EL (cell line): ENCODE results near the gene C1orf216.
"Not testable (repeated sequence)": the region's sequence is repeated elsewhere in the genome, so short reads cannot be mapped to it uniquely, and the experiment has no call there.

Source experiments
- DNase-seq: peaks from one replicate; pipeline ENCODE4 v3.0.0-alpha.2; 2016

C1orf216 gene

GRCh38 chr1:35706846-35707600 is 11.7 kb downstream of the C1orf216 start:
- DNase-seq, result no peak

- no peak for DNase-seq
Measured at GRCh38 chr1:35702508-35702907, 16.2 kb downstream of the C1orf216 start.

GRCh38 chr1:35699152-35699551 is 19.5 kb downstream of the C1orf216 start:
- DNase-seq, result not testable (repeated sequence)

- DNase-seq, result no peak
Measured at GRCh38 chr1:35692317-35692716, 26.4 kb downstream of the C1orf216 start.

- no peak for DNase-seq
Measured at GRCh38 chr1:35691571-35692220, 27.0 kb downstream of the C1orf216 start.

- DNase-seq, result no peak
Measured at GRCh38 chr1:35691080-35691479, 27.6 kb downstream of the C1orf216 start.

- DNase-seq, result not testable (repeated sequence)
Measured at GRCh38 chr1:35690103-35690502, 28.6 kb downstream of the C1orf216 start.

- DNase-seq, result no peak
Measured at GRCh38 chr1:35688161-35688560, 30.5 kb downstream of the C1orf216 start.

GRCh38 chr1:35683012-35683411 is 35.7 kb downstream of the C1orf216 start:
- DNase-seq, result no peak

- DNase-seq, result no peak
Measured at GRCh38 chr1:35680271-35680670, 38.4 kb downstream of the C1orf216 start.

- no peak for DNase-seq
Measured at GRCh38 chr1:35675773-35676172, 42.9 kb downstream of the C1orf216 start.

- DNase-seq, result no peak
Measured at GRCh38 chr1:35674111-35674510, 44.6 kb downstream of the C1orf216 start.

- DNase-seq, result no peak
Measured at GRCh38 chr1:35672116-35672515, 46.6 kb downstream of the C1orf216 start.

- DNase-seq, result no peak
Measured at GRCh38 chr1:35668506-35668905, 50.2 kb downstream of the C1orf216 start.

GRCh38 chr1:35666916-35667315 is 51.8 kb downstream of the C1orf216 start:
- DNase-seq, result no peak

- DNase-seq, result no peak
Measured at GRCh38 chr1:35666216-35666615, 52.5 kb downstream of the C1orf216 start.
